Activated naive CD4-positive, alpha-beta T cell treated with Interleukin-2 at 50 U/mL for 16 hours (primary cell): Measurements from ENCODE around the gene ATF7IP.
"Not testable (repeated sequence)": the region's sequence is repeated elsewhere in the genome, so short reads cannot be mapped to it uniquely, and the experiment has no call there.

Experiments
- DNase-seq: peaks from one replicate; pipeline ENCODE4 v3.0.0-alpha.2; 2020

Gene ATF7IP

DNA sequence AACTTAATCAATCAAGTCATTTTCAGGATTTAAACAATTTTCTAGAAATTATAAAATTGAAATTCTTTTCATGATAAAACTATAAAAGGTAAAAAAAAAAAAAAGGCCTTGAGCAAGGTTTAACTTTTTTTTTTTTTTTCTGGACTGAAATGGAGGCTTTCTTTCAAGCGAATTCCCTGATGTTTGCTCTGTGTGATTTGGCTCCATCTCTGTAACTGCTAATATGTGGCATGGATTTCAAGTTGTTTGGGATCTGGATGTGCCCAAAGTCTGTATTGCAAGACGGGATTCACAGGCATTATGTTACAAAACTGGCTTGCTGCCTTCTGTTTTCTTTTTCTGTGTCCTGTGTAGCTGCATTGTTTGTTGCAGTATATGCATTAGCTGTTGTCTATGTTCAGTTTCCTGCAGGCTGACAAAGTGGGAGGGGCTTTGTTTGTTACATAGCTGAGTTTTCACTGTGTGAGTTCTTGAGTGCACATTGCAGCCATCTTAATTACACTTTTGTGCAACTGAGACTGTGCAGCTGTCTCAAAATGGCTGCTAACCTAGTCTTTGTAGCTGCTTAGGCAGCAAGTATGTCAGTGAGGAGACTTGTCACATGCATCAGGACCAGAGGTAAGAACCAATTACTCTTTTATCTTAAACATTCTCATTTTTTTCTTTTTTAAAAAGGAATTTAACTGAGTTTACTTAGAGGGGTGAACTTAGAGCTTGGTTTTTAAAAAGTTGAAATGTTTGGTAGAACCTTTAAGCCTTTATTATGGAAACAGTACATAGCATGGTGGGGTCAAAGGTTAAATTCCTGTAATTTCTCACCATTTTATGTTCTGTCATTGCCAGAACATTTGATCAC lies 19.5 kb downstream of the ATF7IP start:
- DNase-seq: peak; percentile 55

DNA sequence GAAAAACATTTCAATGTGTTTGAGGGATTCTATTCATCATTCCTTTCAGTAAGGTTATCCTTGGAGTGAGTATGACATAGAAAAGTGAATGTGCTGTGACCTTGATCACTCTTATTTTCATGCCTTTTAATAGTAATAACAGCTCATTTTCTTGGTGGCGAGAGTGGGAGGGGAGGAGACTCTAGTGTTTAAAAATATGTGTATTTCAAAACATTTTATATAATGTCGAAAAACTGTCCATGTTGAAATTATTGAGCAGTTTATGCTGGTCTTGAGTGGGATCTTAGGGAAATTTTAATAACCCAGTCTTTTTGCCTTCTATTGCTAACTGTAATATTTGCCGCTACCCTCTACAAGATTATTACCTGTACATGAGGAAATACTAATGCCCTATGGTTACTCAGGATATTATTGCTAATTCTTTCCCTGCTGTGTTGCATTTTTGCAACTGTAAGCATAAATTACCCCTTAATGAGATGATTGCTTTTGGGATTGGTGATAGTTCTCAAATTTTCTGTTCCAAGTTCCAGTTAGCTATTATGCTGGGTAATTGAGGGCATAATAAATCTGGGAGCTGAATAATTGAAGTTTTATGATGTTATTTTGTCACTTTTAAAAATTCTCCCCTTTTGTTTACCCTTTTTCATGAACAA lies 21.9 kb downstream of the ATF7IP start:
- DNase-seq: no peak

DNA sequence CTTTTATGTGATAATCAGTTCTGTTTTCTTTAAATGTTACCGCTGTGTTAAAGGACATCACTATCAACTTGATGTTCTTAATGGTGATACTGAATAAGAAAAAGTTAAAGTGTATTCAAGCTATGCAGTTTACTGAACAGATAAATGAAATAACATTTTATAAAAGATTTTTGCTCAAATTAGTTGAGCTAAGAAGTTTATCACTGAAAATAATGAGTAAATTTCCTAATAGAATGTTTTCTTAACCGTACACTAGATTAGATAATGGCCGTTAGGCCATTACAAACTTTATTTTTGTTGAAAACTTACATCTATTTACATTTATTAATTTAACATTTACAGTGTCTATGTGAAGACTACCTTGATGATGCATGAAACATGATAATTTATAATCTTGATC lies 25.0 kb downstream of the ATF7IP start:
- no peak for DNase-seq

DNA sequence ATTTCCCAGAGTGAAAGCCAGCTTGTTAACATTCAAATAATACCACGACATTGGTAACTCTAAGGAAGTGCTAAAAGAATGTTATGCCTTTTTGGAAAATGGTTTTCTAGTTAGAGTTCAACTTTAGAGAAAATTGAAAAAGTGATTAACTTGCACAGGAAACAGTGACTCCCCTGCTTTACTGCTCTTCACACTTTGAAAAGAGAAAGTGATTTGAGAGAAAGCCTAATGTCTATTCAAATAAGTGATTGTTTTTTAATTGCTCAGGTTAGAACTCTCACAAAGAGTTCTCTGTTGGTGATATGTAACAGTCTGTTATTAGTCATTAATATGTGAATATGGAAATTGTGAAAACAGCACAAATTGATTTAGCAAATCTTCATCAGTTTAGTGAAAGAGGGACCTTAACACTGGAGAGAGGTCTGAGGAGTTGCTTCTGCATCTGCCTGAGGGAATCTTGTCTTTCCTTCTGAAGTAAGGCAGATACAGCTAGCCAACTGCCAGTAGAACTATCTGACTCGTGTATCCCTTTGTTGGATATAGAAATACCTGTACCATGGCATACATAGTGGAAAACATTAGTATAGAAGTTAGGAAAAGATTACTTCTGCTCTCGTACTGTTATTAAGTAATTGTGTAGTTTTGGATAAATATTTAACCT lies 25.5 kb downstream of the ATF7IP start:
- no peak for DNase-seq

DNA sequence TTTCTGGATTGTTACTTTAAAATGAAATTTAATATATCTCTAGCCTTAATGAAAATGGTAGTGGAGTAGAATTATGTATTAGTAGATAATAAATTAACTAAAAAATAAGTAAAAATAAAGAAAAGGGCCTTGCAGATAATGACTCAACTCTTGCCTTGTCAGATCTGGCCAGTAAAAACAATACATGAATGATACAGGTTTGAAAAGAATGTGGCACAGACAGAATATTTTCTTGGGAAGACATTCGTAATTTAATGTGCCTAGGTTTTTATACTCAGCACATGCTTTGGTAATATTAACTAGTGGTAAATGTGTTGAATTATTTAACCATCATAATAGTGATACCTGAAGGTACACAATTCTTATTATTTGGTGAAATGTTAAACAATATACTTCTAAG lies 28.3 kb downstream of the ATF7IP start:
- DNase-seq: no peak

DNA sequence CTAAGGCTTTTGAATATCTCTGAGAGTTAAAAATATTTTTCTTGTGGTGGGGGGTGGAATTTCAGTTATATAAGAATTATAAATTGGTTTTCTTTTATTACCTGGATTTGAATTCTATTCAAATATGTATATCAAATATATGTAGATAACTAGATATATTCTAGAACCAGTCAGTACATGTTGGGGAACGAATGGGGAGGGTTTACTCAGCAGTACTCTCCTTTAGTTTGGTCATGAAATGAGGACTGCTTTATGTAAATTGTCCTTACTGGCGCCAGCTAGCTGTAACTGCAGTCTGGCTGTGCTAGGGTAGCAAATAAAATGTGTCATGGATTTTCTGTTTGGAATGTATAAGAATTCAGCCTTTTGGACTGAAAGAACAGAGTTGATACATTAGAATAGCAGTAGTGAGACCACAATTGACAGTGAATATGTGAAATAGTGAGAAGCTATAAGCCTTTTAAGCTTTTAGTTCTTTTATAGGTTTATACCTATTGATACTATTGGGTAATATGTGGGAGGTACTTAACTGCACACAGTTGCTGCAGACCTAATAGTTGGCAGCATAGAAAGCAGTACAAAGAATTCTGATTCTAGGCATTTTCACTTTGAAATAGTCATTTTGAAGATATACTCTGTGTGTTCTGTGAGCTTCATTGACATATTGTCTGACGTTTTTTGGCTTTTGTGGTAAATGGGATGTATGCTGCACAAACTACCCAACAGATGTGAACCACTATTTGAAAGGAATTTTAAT lies 29.0 kb downstream of the ATF7IP start:
- peak; percentile 32 for DNase-seq

DNA sequence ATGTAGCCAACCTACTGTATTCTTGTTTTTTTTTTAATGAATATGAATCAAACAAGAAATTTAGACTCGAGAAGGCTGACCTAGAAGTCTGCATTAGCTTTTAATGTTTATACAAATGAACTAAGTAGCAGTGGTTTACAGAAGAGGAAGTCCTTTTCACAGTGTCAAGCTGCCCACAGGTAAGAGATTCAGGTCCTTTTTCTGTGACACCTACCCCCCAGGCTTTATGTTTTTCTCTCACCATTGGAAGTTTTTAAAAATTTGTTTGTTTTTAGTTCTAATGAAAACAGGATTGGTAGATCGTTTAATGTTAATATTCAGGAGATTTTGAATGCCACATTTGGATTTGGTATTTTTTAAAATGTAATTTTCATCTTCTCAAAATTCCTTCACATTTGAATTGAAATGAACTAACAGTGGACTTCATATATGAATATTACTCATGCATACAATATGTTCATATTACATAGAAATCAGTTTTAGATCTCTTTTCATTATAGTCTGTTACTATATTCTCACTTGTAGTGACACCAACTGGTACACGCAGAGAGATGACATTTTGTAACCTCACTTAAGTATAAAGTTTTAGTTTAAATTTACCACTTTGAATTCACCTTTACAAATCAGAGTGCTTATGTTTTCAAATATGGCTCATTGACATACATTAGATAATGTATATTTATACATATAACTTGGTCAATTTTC lies 29.7 kb downstream of the ATF7IP start:
- no peak for DNase-seq

DNA sequence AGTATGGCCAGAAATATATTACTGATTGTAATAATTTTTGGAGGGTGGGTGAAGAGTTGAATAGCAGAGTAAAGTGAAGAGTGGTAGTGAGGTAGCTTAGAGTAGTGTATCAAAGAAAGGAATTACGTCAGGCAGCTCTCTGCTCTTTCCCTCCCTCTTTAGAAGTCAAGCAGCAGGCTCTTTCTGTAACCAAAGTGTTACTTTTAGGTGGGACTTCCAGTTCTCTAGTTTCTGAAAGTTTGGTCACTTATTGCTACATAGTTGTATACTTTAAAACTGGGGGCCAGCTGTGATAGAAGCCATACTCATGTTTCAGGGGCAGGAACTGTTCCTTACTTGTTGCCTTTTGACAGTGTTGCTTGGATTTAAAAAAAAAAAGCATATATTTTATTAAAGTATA lies 30.6 kb downstream of the ATF7IP start:
- DNase-seq: no peak

DNA sequence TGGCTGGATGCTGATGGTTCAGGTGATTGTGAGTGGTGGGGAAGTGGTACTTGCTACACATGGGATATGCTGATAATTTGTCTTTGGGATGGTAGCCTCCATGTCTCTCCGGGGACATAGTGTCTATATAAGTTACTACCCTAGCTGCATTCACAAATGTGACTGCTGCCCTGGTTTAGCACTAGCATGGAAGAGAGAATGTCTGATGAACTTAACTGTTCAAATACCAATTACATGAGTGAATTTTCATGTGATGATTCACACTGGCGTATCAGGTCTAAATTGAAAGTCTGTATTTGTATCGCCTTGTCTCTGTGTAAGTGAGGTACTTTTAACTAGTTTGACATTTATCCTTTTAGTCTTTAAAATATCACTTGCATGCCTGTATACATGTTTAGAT lies 34.4 kb downstream of the ATF7IP start:
- DNase-seq: no peak

DNA sequence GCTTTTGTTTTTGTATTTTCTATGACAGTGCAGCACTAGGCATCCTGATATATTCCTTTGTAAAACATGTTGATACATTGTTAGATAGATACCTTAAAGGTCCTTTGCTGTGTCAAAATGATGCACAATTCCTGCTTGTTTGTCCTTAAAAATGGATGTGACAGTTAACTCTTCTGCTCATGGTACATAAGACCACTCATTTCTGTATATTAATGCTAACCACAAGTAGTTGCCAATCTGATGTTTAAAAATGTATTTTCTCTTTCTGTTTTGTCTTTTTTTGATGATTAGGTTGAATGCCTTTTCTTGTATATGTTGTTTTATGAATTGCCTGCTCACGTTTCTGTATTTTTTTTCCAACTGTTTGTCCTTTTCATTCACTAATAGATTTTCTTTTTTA lies 35.1 kb downstream of the ATF7IP start:
- DNase-seq: no peak

DNA sequence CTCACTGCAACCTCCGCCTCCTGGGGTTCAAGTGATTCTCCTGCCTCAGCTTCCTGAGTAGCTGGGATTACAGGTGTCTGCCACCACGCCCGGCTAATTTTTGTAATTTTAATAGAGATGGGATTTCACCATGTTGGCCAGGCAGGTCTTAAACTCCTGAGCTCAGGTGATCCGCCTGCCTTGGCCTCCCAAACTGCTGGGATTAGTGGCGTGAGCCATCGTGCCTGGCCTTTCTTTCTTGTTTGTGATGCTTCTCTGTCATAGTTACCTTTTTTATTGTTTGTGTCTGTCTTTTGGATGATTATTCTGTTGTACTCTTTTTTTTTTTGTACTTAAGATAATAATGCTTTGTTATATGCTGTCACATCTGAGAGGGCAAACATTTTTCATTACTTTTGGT lies 35.8 kb downstream of the ATF7IP start:
- not testable (repeated sequence) for DNase-seq

DNA sequence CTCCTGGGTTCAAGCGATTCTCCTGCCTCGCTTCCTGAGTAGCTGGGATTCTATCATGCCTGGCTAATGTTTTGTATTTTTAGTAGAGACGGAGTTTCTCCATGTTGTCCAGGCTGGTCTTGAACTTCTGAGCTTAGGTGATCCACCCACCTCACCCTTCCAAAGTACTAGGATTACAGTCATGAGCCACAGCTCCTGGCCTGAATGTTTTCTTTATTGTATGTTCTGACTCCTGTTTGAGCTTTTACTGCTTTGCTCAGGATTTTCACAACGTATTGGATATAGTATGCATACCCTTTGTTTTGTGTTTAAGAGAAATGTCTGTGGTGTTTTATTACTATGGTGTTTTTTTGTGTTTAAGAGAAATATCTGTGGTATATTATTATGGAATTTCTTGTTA lies 37.2 kb downstream of the ATF7IP start:
- no peak for DNase-seq

DNA sequence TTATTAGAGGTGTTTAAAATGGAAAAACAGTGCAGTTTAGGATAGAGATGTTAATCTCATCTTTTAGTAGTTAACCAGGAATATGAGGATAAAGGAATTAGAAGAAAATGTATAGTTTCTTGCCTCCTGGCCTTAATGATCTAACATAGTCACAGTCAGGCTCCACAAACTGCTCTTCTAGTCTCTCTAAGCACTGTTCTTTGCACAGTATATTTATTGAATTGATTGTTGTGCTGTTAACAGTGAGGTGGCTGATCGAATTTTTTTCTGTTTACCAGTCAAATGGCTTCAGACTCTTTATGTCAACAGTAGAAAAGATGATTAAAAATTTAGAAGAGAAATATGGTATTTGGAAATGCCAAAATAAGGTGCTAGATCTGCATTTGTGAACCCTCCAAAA lies 37.8 kb downstream of the ATF7IP start:
- DNase-seq: no peak

DNA sequence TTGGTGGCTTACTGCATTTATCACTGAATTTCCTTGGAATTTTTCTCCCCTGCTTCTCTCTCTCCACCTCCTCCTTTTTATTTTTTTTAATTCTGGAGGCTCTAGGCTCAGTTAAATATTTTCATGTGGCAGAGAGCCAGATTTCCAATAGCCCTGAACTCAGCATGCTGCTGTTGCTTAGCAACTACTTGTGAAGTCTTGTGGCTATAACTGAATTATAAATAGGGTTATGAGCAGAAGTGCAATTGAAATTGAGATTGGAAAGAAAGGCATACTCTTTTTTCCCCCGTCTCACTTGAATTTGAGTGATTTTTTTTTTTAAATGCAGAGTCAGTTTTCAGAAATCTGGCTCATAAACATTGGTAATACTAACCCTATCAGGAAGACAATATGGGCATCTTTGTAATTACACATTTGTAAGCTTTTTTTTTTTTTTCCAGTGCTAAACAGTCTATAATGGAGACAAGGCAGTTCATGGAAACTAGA lies 38.3 kb downstream of the ATF7IP start:
- DNase-seq: no peak

DNA sequence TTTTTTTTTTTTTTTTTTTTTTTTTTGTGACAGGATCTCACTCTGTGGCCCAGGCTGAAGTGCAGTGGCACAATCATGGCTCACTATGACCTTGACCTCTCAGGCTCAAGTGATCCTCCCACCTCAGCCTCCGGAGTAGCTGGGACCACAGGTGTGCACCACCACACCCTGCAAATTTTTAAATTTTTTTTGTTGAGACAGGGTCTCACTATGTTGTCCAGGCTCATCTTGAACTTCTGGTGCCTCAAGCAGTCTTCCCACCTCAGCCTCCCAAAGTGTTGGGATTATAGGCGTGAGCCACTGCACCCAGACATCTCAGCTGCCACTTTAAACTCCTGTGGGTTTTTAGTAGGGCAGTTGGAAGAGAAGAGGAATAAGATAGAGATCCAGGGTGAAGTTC lies 39.9 kb downstream of the ATF7IP start:
- DNase-seq: not testable (repeated sequence)

DNA sequence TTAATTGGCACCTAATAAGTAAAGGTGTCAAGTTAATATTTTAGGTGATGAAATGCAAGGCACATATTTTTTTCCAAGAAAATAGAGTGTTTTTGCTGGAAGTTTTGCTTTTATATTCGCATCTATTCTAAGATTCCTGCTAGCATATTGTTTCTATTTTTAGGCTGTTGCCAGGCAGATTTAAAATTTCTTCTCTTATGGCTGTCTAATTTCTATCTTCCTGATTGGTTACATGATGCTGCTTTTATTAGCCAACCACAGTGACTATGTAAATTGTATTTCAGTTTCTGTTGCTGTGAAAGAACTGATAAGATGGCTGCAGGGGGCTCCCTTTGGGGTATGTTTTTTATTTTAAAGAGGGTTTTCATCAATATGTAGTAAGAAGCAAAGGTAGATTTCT lies 42.7 kb downstream of the ATF7IP start:
- DNase-seq: no peak

DNA sequence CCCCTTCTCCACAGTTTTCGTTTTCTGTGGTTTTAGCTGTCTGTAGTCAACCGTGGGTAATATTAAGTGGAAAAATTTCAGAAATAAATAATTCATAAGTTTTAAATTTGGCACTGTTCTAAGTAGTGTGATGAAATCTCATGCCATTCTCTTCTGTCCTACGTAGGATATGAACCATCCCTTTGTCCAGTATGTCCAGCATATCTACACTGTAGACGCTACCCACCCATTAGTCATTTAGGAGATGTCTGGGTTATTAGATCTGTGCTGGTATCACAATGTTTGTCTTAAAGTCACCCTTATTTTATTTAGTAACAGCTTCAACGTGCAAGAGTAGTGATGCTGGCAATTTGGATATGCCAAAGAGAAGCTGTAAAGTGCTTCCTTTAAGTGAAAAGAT lies 44.7 kb downstream of the ATF7IP start:
- DNase-seq: no peak

DNA sequence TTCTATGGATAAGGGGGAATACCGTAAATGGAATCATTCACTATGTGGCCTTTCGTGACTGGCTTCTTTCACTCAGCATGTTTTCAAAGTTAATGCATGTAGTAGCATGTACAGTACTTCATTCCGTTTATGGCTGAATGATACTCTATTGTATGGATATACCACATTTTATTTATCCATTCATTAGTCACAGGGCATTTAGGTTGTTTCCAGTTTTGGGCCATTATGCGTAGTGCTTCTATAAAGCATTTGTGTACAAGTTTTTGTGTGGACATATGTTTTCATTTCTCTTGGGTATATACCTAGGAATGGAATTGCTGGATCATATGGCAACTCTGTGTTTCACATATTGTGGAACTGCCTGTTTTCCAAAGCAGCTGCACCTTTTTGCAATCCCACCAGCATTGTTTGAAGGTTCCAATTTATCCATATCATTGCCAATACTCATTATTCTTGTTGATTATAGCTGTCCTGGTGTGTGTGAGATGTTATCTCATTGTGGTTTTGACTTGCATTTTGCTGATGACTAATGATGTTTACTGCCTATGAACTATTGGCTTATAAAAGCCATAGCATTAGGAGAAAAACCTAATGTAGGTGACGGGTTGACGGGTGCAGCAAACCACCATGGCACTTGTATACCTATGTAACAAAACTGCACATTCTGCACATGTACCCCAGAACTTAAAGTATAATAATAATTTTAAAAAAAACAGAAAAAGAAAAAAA lies 45.5 kb downstream of the ATF7IP start:
- peak; percentile 34 for DNase-seq

DNA sequence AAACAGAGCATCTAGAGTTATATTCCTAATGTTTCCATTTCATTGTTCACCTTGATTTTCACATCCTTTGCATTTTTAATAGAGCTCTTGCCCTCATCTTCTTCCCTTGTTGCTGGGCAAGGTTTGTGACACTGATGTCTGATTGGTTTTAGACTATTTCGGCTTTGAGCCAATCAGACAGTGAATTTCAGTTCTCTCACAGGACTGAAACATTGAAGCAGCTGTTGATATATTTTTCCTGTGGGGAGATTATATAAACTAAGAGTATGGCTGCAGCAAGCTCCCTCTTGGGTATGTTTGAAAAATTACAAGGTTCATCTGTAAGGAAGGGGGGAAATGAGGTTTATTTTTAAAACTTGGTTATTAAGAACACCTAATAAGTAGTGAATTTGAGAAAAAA lies 51.2 kb downstream of the ATF7IP start:
- DNase-seq: no peak

DNA sequence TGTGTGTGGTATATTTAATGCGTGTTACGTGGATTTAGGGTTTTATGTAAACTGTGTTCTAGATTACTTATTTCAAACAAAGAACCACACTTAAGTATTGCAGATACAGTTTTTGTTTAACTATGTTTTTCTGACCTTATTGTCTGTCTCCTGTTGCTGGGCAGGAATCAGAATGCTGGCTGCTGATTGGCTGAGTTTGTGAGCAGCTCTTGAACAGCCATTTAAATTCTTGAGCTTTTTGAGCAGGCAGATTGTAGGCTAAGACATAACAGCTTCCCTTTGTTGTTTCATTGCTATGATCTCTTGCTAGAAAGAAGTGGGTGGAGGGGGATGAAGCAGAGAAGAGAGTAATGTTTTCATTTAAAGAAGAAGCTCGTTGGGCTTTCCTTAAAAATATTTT lies 52.2 kb downstream of the ATF7IP start:
- DNase-seq: peak; percentile 65

DNA sequence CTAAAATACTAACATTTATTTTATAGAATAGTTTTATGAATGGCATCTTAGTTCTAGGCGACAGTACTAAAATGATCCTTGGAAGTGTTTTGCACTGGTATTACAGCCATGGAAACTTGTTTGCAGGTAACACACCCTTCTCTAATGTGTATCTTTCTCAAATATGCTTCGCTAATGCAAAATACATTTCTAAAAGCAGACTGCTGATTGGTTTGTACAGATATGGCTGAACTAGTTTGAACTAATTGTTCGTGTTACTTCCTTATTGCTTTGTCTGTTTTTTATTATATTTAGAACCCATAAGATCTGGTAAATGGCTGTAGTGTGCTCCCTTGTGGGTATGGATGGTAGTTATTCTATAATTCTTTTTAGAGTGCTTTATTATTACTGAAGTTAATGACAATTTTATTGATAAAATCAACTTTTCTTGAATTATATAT lies 53.0 kb downstream of the ATF7IP start:
- DNase-seq: no peak
